GM18511 (cell line): ENCODE measurements around the gene TMEM182.

ENCODE experiments used
- ATAC-seq: cut with Tn5 transposase; IDR thresholded peaks from one replicate; pipeline ENCODE4 v1.9.1; 2021; ENCODE audit warnings: mild to moderate bottlenecking, moderate library complexity; ENCODE audit not compliant: unreplicated experiment

The TMEM182 gene

GRCh38 chr2:102850888-102851287 is 89.1 kb downstream of the TMEM182 start:
- ATAC-seq, result no peak

- ATAC-seq, result no peak
Measured at GRCh38 chr2:102852867-102853266, 91.0 kb downstream of the TMEM182 start.
